Measurements from ENCODE around the gene GIT2.
"Not testable (repeated sequence)": the region's sequence is repeated elsewhere in the genome, so short reads cannot be mapped to it uniquely, and the experiment has no call there.

Gene GIT2

GRCh38 chr12:110012137-110012536, 16.0 kb upstream of the GIT2 start:
- no peak overlapping the region for H3K27ac ChIP-seq
- no peak for TF ChIP-seq CTCF (conservative IDR thresholded peaks at IDR 0.05)

GRCh38 chr12:110010853-110011723, 14.9 kb upstream of the GIT2 start:
- no peak overlapping the region for H3K27ac ChIP-seq
- no peak for TF ChIP-seq CTCF (conservative IDR thresholded peaks at IDR 0.05)

- H3K27ac ChIP-seq: not testable (repeated sequence)
Observed at GRCh38 chr12:110008681-110009398, 12.7 kb upstream of the GIT2 start.

GRCh38 chr12:110007881-110008280, 11.7 kb upstream of the GIT2 start:
- H3K27ac ChIP-seq: no peak overlapping the region
- TF ChIP-seq CTCF (conservative IDR thresholded peaks at IDR 0.05): no peak

GRCh38 chr12:110006115-110006514, 9.9 kb upstream of the GIT2 start:
- peak overlapping the region; percentile 86 for H3K27ac ChIP-seq
- no peak for TF ChIP-seq CTCF (conservative IDR thresholded peaks at IDR 0.05)

- peak overlapping the region; percentile 86 for H3K27ac ChIP-seq
- TF ChIP-seq CTCF (conservative IDR thresholded peaks at IDR 0.05): no peak
Observed at GRCh38 chr12:110005319-110005973, 9.3 kb upstream of the GIT2 start.

GRCh38 chr12:110004598-110004997, 8.4 kb upstream of the GIT2 start:
- no peak for TF ChIP-seq CTCF (conservative IDR thresholded peaks at IDR 0.05)
- H3K27ac ChIP-seq: peak overlapping the region; percentile 86
